ENCODE measurements around the gene CDIPT. TPM values are rescaled to one million over a fixed set of nuclear protein-coding genes. Genes with fewer than 3 reads are reported as not detected.
A peak's percentile ranks its signal among the peaks of the same experiment; 100 is the strongest.

Gene CDIPT
- total RNA-seq, 1 experiment from 2014 or later, result 42.7 TPM

- ChIA-PET POLR2A (interaction anchor here (0.7 to 2.8 kb wide), 10 partner anchors 34 to 941 kb away, joined by 3 to 23 read pairs (median 8); partner anchors contain the start of genes ASPHD1, HIRIP3, KCTD13 and MVP), CTCF (interaction anchor here (0.7 to 1.9 kb wide), 3 partner anchors 14 to 15 kb away, joined by 3 to 7 read pairs (median 6); no protein-coding TSS in a partner anchor)
- TF ChIP-seq, protein P1, sequence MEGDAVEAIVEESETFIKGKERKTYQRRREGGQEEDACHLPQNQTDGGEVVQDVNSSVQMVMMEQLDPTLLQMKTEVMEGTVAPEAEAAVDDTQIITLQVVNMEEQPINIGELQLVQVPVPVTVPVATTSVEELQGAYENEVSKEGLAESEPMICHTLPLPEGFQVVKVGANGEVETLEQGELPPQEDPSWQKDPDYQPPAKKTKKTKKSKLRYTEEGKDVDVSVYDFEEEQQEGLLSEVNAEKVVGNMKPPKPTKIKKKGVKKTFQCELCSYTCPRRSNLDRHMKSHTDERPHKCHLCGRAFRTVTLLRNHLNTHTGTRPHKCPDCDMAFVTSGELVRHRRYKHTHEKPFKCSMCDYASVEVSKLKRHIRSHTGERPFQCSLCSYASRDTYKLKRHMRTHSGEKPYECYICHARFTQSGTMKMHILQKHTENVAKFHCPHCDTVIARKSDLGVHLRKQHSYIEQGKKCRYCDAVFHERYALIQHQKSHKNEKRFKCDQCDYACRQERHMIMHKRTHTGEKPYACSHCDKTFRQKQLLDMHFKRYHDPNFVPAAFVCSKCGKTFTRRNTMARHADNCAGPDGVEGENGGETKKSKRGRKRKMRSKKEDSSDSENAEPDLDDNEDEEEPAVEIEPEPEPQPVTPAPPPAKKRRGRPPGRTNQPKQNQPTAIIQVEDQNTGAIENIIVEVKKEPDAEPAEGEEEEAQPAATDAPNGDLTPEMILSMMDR (IDR thresholded peaks at IDR 0.05; ENCODE audit: unreplicated experiment), result no peak
- no peak for DNase-seq (ENCODE audit: unreplicated experiment)
- Mint-ChIP-seq H3K9me3 (ENCODE audit: unreplicated experiment) (no peaks in the 10 kb centered on the region), H3K4me3 (ENCODE audit: unreplicated experiment) (peak overlapping the region; percentile 99), H3K4me1 (ENCODE audit: insufficient read depth, unreplicated experiment) (peaks cover 14% of the 10 kb centered on the region), H3K27ac (ENCODE audit: low read depth, unreplicated experiment) (peak overlapping the region; percentile 99), H3K36me3 (ENCODE audit: insufficient read depth, unreplicated experiment) (peaks cover 22% of the 10 kb centered on the region), H3K27me3 (ENCODE audit: insufficient read depth, unreplicated experiment) (no peaks in the 10 kb centered on the region)
- no TSS peak for BruUV-seq (replicated peaks)
- intact Hi-C loops (cut with micrococcal nuclease), result loop anchor here (2.0 to 5.0 kb wide), 4 partner anchors 41 to 157 kb away; partner anchors contain the start of genes INO80E and MVP
Observed at GRCh38 chr16:29863669-29863984, 601 bp upstream of the CDIPT start.

DNA sequence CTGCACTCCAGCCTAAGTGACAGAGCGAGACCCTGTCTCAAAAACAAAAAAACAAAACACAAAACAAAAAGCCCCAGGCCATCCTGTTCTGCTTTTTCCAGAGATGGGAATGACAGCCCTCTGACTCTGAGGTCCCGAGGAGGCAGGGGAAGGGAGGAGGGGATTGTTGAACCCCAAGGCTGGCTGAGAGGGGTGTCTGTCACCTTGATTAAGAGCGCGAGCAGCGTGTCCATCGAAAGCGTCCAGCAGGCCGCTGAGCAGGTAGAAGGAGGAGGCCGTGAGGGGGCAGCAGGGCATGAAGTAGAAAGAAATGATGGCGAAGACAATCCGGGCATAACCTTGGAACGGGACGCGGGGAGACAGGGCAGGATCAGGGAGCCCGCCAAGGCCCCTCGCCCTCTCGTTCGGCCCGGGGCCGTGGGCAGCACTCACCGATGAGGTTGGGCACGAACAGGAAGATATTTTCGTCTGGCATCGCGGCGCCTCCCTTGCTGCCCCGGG, 593 bp downstream of the CDIPT start:
- Mint-ChIP-seq H3K27me3 (ENCODE audit: insufficient read depth, unreplicated experiment) (no peaks in the 10 kb centered on the region), H3K36me3 (ENCODE audit: insufficient read depth, unreplicated experiment) (peaks cover 33% of the 10 kb centered on the region), H3K27ac (ENCODE audit: low read depth, unreplicated experiment) (peak overlapping the region; percentile 99), H3K9me3 (ENCODE audit: unreplicated experiment) (no peaks in the 10 kb centered on the region), H3K4me1 (ENCODE audit: insufficient read depth, unreplicated experiment) (peaks cover 14% of the 10 kb centered on the region), H3K4me3 (ENCODE audit: unreplicated experiment) (peak overlapping the region; percentile 99)
- CTCF ChIA-PET, result interaction anchor here (0.7 to 0.8 kb wide), 4 partner anchors 55 to 229 kb away, joined by 3 to 4 read pairs (median 3); no protein-coding TSS in a partner anchor
- TF ChIP-seq, protein P1 (IDR thresholded peaks at IDR 0.05; ENCODE audit: unreplicated experiment), result no peak
- POLR2A ChIA-PET, result interaction anchor here (0.6 to 2.8 kb wide), 10 partner anchors 9 to 944 kb away, joined by 3 to 23 read pairs (median 6); partner anchors contain the start of genes ASPHD1, KCTD13, MVP and SEZ6L2
- TSS peak; percentile 61 for BruUV-seq (replicated peaks)
- intact Hi-C loops (cut with micrococcal nuclease), result loop anchor here (2.0 to 5.0 kb wide), 4 partner anchors 40 to 158 kb away; partner anchors contain the start of genes INO80E and MVP
- peak; percentile 33 for DNase-seq (ENCODE audit: unreplicated experiment)

DNA sequence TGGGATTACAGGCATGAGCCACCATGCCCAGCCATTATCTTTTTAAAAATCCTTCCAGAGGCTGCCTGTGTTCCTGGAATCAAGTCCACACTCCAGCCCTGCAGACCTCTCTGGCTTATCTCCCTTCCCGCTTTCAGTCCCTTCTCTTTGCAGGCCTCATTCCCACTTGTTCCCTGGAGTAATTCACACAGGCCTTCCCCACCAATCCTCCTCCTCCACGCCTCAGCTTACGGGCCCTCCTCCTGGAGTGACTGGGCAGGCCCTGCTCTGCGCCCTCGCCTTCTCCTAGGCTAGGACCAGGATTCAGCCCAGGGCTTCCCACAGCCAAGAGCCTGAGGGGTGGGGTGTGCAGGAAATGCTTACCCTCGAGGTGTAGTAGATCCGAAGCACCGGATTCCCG, 2.8 kb downstream of the CDIPT start:
- no peaks in the 10 kb centered on the region for H3K9me3 Mint-ChIP-seq (ENCODE audit: unreplicated experiment)

GRCh38 chr16:29858974-29859373, 4.1 kb downstream of the CDIPT start:
- DNase-seq (ENCODE audit: unreplicated experiment), result no peak
- H3K4me3 Mint-ChIP-seq (ENCODE audit: unreplicated experiment), result no peak overlapping the region
- peaks cover 41% of the 10 kb centered on the region for H3K36me3 Mint-ChIP-seq (ENCODE audit: insufficient read depth, unreplicated experiment)
- H3K9me3 Mint-ChIP-seq (ENCODE audit: unreplicated experiment), result no peaks in the 10 kb centered on the region
- H3K4me1 Mint-ChIP-seq (ENCODE audit: insufficient read depth, unreplicated experiment), result peaks cover 14% of the 10 kb centered on the region
- intact Hi-C loops (cut with micrococcal nuclease), result no loop called here
- BruUV-seq (replicated peaks), result no TSS peak
- ChIA-PET CTCF (no interaction called here), POLR2A (interaction anchor here (0.7 to 1.2 kb wide), 2 partner anchors 11 to 19 kb away, joined by 3 read pairs; no protein-coding TSS in a partner anchor)
- no peak overlapping the region for H3K27ac Mint-ChIP-seq (ENCODE audit: low read depth, unreplicated experiment)
- H3K27me3 Mint-ChIP-seq (ENCODE audit: insufficient read depth, unreplicated experiment), result no peaks in the 10 kb centered on the region
- TF ChIP-seq, protein P1 (IDR thresholded peaks at IDR 0.05; ENCODE audit: unreplicated experiment), result no peak

More for the DNA sequence above, 2.8 kb downstream of the CDIPT start:
- H3K4me1 Mint-ChIP-seq (ENCODE audit: insufficient read depth, unreplicated experiment), result peaks cover 14% of the 10 kb centered on the region
- no peak overlapping the region for H3K4me3 Mint-ChIP-seq (ENCODE audit: unreplicated experiment)
- ChIA-PET POLR2A (no interaction called here), CTCF (interaction anchor here (1.1 kb wide), 1 partner anchor 11 kb away, joined by 3 read pairs; no protein-coding TSS in a partner anchor)
- TF ChIP-seq, protein P1 (IDR thresholded peaks at IDR 0.05; ENCODE audit: unreplicated experiment), result no peak
- intact Hi-C loops (cut with micrococcal nuclease), result loop anchor here (5.0 kb wide), 1 partner anchor 38 kb away; the partner anchor contains the start of gene MVP
- no peak overlapping the region for H3K27ac Mint-ChIP-seq (ENCODE audit: low read depth, unreplicated experiment)
- no peak for DNase-seq (ENCODE audit: unreplicated experiment)
- BruUV-seq (replicated peaks), result no TSS peak
- H3K27me3 Mint-ChIP-seq (ENCODE audit: insufficient read depth, unreplicated experiment), result no peaks in the 10 kb centered on the region
- H3K36me3 Mint-ChIP-seq (ENCODE audit: insufficient read depth, unreplicated experiment), result peaks cover 35% of the 10 kb centered on the region
